ENCODE results near the gene TENM3.

TENM3 gene

GRCh38 chr4:182491719-182492118 is 248.5 kb downstream of the TENM3 start:
- POLR2A ChIA-PET (ENCODE audit: low non-redundant PET): interaction anchor here (0.6 kb wide), 1 partner anchor 312 kb away, joined by 4 read pairs; no protein-coding TSS in a partner anchor
- no peak overlapping the region for H3K27ac ChIP-seq
- no peak for TF ChIP-seq CTCF (conservative IDR thresholded peaks at IDR 0.05; ENCODE audit: low read depth)
- CTCF ChIA-PET: interaction anchor here (0.6 kb wide), 1 partner anchor 408 kb away, joined by 3 read pairs; no protein-coding TSS in a partner anchor
- DNase-seq (ENCODE audit: low spot score): no peak

DNA sequence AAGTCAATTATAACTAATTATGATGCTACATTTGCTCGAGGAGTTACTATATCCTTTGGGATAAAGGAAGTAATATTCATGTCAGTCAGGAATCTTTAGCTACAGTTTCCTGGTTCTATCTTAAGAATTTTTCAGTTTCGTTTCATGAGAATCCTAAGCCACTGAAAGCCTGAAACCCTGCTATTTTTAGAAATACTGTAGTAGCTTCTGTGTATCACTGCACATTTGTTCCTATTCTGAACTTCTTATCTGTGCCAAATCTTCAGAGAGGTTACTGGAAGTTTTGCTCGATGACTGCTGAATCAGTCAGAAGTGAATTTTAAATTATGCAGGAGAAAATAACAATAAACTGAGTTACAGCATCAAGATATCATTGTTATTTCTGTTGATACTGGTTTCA is 249.2 kb downstream of the TENM3 start:
- CTCF ChIA-PET: interaction anchor here (0.6 to 0.7 kb wide), 2 partner anchors 293 to 409 kb away, joined by 3 to 6 read pairs; no protein-coding TSS in a partner anchor
- TF ChIP-seq CTCF (conservative IDR thresholded peaks at IDR 0.05; ENCODE audit: low read depth): no peak
- POLR2A ChIA-PET (ENCODE audit: low non-redundant PET): no interaction called here
- H3K27ac ChIP-seq: no peak overlapping the region
- no peak for DNase-seq (ENCODE audit: low spot score)

DNA sequence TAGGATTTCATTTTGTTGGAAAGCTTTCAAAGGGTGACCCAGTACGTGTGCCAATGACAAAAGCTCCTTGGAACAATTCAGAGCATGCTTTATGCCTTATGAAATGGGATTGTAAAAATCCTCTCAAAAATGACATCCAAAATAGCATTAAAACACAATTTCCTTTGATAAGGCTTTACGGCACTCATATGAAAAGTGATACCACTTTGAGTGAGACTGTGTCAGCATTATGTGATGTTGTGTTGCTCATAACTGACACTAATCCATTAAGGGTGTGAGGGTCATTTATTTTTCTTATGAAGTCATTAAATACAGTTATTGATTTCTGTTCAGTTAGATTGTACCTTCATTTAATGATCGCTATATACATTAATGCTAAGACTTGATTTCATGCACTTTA is 250.2 kb downstream of the TENM3 start:
- ChIA-PET CTCF (no interaction called here), POLR2A (ENCODE audit: low non-redundant PET) (no interaction called here)
- no peak for DNase-seq (ENCODE audit: low spot score)
- H3K27ac ChIP-seq: no peak overlapping the region
- TF ChIP-seq CTCF (conservative IDR thresholded peaks at IDR 0.05; ENCODE audit: low read depth): no peak

DNA sequence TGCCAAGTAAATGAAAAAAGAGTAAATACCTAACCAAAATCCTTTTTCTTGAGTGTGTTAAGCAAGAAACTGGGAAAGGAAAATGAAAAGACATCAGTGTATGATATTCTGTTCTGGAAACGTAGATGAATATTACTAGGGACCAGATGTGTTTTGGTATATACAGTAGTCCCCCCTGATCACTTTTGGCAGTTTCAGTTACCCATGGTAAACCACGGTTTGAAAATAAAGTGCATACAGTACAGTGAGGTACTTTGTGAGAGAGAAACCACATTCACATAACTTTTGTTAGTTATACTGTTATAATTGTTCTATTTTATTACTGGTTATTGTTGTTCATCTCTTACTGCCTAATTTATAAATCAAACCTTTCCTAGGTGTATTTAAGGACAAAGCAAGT is 250.9 kb downstream of the TENM3 start:
- no peak overlapping the region for H3K27ac ChIP-seq
- DNase-seq (ENCODE audit: low spot score): no peak
- TF ChIP-seq CTCF (conservative IDR thresholded peaks at IDR 0.05; ENCODE audit: low read depth): no peak
- ChIA-PET CTCF (no interaction called here), POLR2A (ENCODE audit: low non-redundant PET) (no interaction called here)

- TF ChIP-seq CTCF (conservative IDR thresholded peaks at IDR 0.05; ENCODE audit: low read depth): no peak
- no peak overlapping the region for H3K27ac ChIP-seq
- CTCF ChIA-PET: no interaction called here
- POLR2A ChIA-PET (ENCODE audit: low non-redundant PET): no interaction called here
- no peak for DNase-seq (ENCODE audit: low spot score)
These were observed 251.8 kb downstream of the TENM3 start for GRCh38 chr4:182495031-182495430.

GRCh38 chr4:182495645-182496385 is 252.6 kb downstream of the TENM3 start:
- no peak for TF ChIP-seq CTCF (conservative IDR thresholded peaks at IDR 0.05; ENCODE audit: low read depth)
- H3K27ac ChIP-seq: no peak overlapping the region
- DNase-seq (ENCODE audit: low spot score): no peak
- ChIA-PET CTCF (interaction anchor here (0.6 to 0.7 kb wide), 2 partner anchors 58 to 1102 kb away, joined by 3 read pairs; no protein-coding TSS in a partner anchor), POLR2A (ENCODE audit: low non-redundant PET) (no interaction called here)

Measured in RWPE1 (cell line).